Thyroid gland (tissue), 4 donors: Measurements from ENCODE around the gene CRBN. TPM values are rescaled to one million over a fixed set of nuclear protein-coding genes. Genes with fewer than 3 reads are reported as not detected.

ENCODE experiments used
- DNase-seq, 2 donors: peaks; one replicate each; pipeline ENCODE4 v3.0.0-alpha.2; 2019
- H3K27ac ChIP-seq, 3 donors: fragments of 200-600 bp; sonication (generic); 1 replicate in 2 of 3; 2 replicates in 1 of 3; pipeline ENCODE4 v1.5.1; 2016 to 2019; ENCODE audit warnings: mild to moderate bottlenecking in 1 of 3, moderate library complexity in 1 of 3
- H3K27me3 ChIP-seq: fragments of 200-600 bp; sonication (generic); one replicate; pipeline ENCODE4 v1.5.1; 2019
- H3K36me3 ChIP-seq, 2 donors: fragments of 200-600 bp; sonication (generic); one replicate each; pipeline ENCODE4 v1.5.1; 2016 to 2019
- H3K4me1 ChIP-seq, 2 donors: fragments of 200-600 bp; sonication (generic); one replicate each; pipeline ENCODE4 v1.5.1; 2017 to 2019
- H3K4me3 ChIP-seq, 3 donors: fragments of 200-600 bp; sonication (generic); replicated peaks in 1 of 3; 1 replicate in 2 of 3; 2 replicates in 1 of 3; pipeline ENCODE4 v1.5.1; 2016; ENCODE audit warnings: mild to moderate bottlenecking in 1 of 3
- H3K9me3 ChIP-seq: fragments of 200-600 bp; sonication (generic); one replicate; pipeline ENCODE4 v1.5.1; 2017
- CTCF ChIP-seq, 6 experiments: fragments of 200-600 bp in 3 of 6; fragments of 450-650 bp in 3 of 6; sonication (generic) in 3 of 6; IDR thresholded peaks; one replicate each; pipeline ENCODE4 v1.5.1; 2016 to 2019; ENCODE audit warnings: antibody characterized with exemption in 6 of 6, mild to moderate bottlenecking in 2 of 6, inconsistent platforms in 1 of 6, moderate library complexity in 1 of 6
- POLR2A ChIP-seq, 2 donors: fragments of 450-650 bp; IDR thresholded peaks; one replicate each; pipeline ENCODE4 v1.6.1; 2017; ENCODE audit warnings: antibody characterized with exemption in 2 of 2, mild to moderate bottlenecking in 2 of 2, moderate library complexity in 1 of 2
- WGBS, 2 donors: methylation state at CpG; one replicate each; pipeline ENCODE4 v1.1.5; 2017; 5-methylcytosine and 5-hydroxymethylcytosine counted together
- intact Hi-C: fragments of 100-400 bp; cut with DNase I; formaldehyde crosslinking; loops from one replicate; pipeline ENCODE4 v1.15.1; 2023
- total RNA-seq, 4 donors: library from RNA; depleted of rRNA; stranded (reverse); fragments of >200 nt; gene quantifications; one replicate each; pipeline ENCODE4 v1.2.3, GENCODE V29; 2016

CRBN gene
- total RNA-seq, 4 donors from 2014 or later = 74.3 to 138 (median 91.4) TPM

- no peak overlapping the region for H3K27ac ChIP-seq
- 93 to 100% methylated on average over 2 of the region's 2 CpGs for WGBS, 2 donors
- H3K27me3 ChIP-seq = no peaks in the 10 kb centered on the region
- no peaks in the 10 kb centered on the region for H3K9me3 ChIP-seq
- H3K4me1 ChIP-seq = no peaks in the 10 kb centered on the region
- no peak overlapping the region for H3K4me3 ChIP-seq
- TF ChIP-seq CTCF (IDR thresholded peaks at IDR 0.05) = no peak
- no peaks in the 10 kb centered on the region for H3K36me3 ChIP-seq
- intact Hi-C loops = no loop called here
- DNase-seq = no peak
Observed at GRCh38 chr3:3209714-3210113, 30.2 kb upstream of the CRBN start.

GRCh38 chr3:3209057-3209456, 29.6 kb upstream of the CRBN start:
- DNase-seq = no peak
- Histone ChIP-seq H3K4me1 (no peaks in the 10 kb centered on the region), H3K27ac (no peak overlapping the region), H3K36me3 (no peaks in the 10 kb centered on the region), H3K9me3 (no peaks in the 10 kb centered on the region), H3K27me3 (no peaks in the 10 kb centered on the region), H3K4me3 (no peak overlapping the region)
- intact Hi-C loops = no loop called here
- WGBS, 2 donors = 81 to 83% methylated on average over 1 of the region's 1 CpG
- TF ChIP-seq POLR2A (IDR thresholded peaks at IDR 0.05) (no peak), CTCF (IDR thresholded peaks at IDR 0.05) (no peak)

GRCh38 chr3:3201611-3202010, 22.1 kb upstream of the CRBN start:
- no peak overlapping the region for H3K4me3 ChIP-seq
- no peak for DNase-seq
- intact Hi-C loops = loop anchor here (5.0 kb wide), 1 partner anchor 1086 kb away; no protein-coding TSS in a partner anchor
- H3K27me3 ChIP-seq = no peaks in the 10 kb centered on the region
- no peaks in the 10 kb centered on the region for H3K9me3 ChIP-seq
- no peak overlapping the region for H3K27ac ChIP-seq
- WGBS, 2 donors = 74 to 89% methylated on average over 3 of the region's 3 CpGs
- TF ChIP-seq POLR2A (IDR thresholded peaks at IDR 0.05) = no peak
- no peak for TF ChIP-seq CTCF (IDR thresholded peaks at IDR 0.05)
- H3K36me3 ChIP-seq = no peaks in the 10 kb centered on the region
- no peaks in the 10 kb centered on the region for H3K4me1 ChIP-seq

GRCh38 chr3:3200632-3201212, 21.2 kb upstream of the CRBN start:
- peak; percentile 48 to 50 for DNase-seq
- H3K4me1 ChIP-seq = no peaks in the 10 kb centered on the region
- H3K27ac ChIP-seq = no peak overlapping the region
- TF ChIP-seq CTCF (IDR thresholded peaks at IDR 0.05) = peak; percentile 29 to 76 (median 68)
- TF ChIP-seq POLR2A (IDR thresholded peaks at IDR 0.05) = no peak
- no peaks in the 10 kb centered on the region for H3K9me3 ChIP-seq
- no peaks in the 10 kb centered on the region for H3K36me3 ChIP-seq
- WGBS, 2 donors = 22 to 28% methylated on average over 7 of the region's 7 CpGs
- H3K4me3 ChIP-seq = no peak overlapping the region
- no peaks in the 10 kb centered on the region for H3K27me3 ChIP-seq
- intact Hi-C loops = loop anchor here (5.0 kb wide), 1 partner anchor 1087 kb away; no protein-coding TSS in a partner anchor

GRCh38 chr3:3199306-3199705, 19.8 kb upstream of the CRBN start:
- H3K9me3 ChIP-seq = no peaks in the 10 kb centered on the region
- 46 to 61% methylated on average over 2 of the region's 2 CpGs for WGBS, 2 donors
- DNase-seq = no peak
- TF ChIP-seq CTCF (IDR thresholded peaks at IDR 0.05) = no peak
- no peak for TF ChIP-seq POLR2A (IDR thresholded peaks at IDR 0.05)
- intact Hi-C loops = no loop called here
- H3K27ac ChIP-seq = no peak overlapping the region
- no peaks in the 10 kb centered on the region for H3K27me3 ChIP-seq
- H3K4me3 ChIP-seq = no peak overlapping the region
- H3K36me3 ChIP-seq = no peaks in the 10 kb centered on the region
- no peaks in the 10 kb centered on the region for H3K4me1 ChIP-seq
